GM12878 (cell line): ENCODE measurements around the gene TRIM74.
"Not testable (repeated sequence)": the region's sequence is repeated elsewhere in the genome, so short reads cannot be mapped to it uniquely, and the experiment has no call there.

Source experiments
- CEBPB ChIP-seq, 2 experiments: fragments of 150-350 bp in 1 of 2; IDR thresholded peaks; 2 replicates each; pipeline ENCODE4 v1.6.1; 2012 to 2014; ENCODE audit warnings: low read depth in 2 of 2, low read length in 2 of 2, borderline replicate concordance in 1 of 2, inconsistent platforms in 1 of 2
- SREBF2 ChIP-seq: IDR thresholded peaks from 2 replicates; pipeline ENCODE4 v1.6.1; 2012; ENCODE audit warnings: mild to moderate bottlenecking, low read length
- TF ChIP-seq, protein P1 (sequence below), 3 experiments: IDR thresholded peaks in 2 of 3; conservative IDR thresholded peaks in 1 of 3; 2 replicates each; pipeline ENCODE4 v1.5.1; 2011; ENCODE audit warnings: low read depth in 3 of 3, low read length in 3 of 3, mild to moderate bottlenecking in 3 of 3, control low read depth in 2 of 3, moderate library complexity in 2 of 3, inconsistent platforms in 1 of 3, mixed read lengths in 1 of 3; ENCODE audit not compliant: control insufficient read depth in 2 of 3, insufficient read depth in 1 of 3; ENCODE audit errors: extremely low read depth in 1 of 3
- TF ChIP-seq, protein P2 (sequence below): IDR thresholded peaks from 2 replicates; pipeline ENCODE4 v1.6.1; 2012; ENCODE audit warnings: mild to moderate bottlenecking, low read depth, low read length

DNA sequence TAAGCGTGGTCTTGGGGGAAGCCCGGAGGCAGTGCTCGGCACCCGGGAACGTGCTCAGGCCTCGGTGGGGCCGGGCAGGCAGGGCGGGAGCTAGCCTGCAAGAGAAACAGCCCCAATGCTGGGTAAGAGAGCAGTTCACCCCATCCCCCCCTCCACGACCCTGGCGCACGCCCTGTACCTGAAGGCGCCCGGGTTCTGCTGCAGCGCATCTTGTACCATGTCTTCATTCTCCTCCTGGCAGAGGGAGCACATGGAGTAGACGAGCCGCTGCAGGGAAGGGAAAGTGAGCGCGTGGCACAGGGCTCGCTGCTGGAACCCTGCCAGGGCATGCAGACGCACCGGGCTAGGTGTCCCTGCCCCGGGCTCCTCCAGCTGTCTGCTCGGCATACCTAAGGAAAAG, 20.6 kb downstream of the TRIM74 start:
- not testable (repeated sequence) for TF ChIP-seq SREBF2; CEBPB (IDR thresholded peaks at IDR 0.05; ENCODE audit: borderline replicate concordance in 1 of 2, low read depth in 2 of 2, low read length in 2 of 2)
- TF ChIP-seq, protein P1, sequence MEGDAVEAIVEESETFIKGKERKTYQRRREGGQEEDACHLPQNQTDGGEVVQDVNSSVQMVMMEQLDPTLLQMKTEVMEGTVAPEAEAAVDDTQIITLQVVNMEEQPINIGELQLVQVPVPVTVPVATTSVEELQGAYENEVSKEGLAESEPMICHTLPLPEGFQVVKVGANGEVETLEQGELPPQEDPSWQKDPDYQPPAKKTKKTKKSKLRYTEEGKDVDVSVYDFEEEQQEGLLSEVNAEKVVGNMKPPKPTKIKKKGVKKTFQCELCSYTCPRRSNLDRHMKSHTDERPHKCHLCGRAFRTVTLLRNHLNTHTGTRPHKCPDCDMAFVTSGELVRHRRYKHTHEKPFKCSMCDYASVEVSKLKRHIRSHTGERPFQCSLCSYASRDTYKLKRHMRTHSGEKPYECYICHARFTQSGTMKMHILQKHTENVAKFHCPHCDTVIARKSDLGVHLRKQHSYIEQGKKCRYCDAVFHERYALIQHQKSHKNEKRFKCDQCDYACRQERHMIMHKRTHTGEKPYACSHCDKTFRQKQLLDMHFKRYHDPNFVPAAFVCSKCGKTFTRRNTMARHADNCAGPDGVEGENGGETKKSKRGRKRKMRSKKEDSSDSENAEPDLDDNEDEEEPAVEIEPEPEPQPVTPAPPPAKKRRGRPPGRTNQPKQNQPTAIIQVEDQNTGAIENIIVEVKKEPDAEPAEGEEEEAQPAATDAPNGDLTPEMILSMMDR (IDR thresholded peaks at IDR 0.05 in 2 of 3, conservative IDR thresholded peaks at IDR 0.05 in 1 of 3; ENCODE audit: control insufficient read depth in 2 of 3, extremely low read depth in 1 of 3, insufficient read depth in 1 of 3, low read depth in 3 of 3, low read length in 3 of 3), result not testable (repeated sequence)
- TF ChIP-seq, protein P2, sequence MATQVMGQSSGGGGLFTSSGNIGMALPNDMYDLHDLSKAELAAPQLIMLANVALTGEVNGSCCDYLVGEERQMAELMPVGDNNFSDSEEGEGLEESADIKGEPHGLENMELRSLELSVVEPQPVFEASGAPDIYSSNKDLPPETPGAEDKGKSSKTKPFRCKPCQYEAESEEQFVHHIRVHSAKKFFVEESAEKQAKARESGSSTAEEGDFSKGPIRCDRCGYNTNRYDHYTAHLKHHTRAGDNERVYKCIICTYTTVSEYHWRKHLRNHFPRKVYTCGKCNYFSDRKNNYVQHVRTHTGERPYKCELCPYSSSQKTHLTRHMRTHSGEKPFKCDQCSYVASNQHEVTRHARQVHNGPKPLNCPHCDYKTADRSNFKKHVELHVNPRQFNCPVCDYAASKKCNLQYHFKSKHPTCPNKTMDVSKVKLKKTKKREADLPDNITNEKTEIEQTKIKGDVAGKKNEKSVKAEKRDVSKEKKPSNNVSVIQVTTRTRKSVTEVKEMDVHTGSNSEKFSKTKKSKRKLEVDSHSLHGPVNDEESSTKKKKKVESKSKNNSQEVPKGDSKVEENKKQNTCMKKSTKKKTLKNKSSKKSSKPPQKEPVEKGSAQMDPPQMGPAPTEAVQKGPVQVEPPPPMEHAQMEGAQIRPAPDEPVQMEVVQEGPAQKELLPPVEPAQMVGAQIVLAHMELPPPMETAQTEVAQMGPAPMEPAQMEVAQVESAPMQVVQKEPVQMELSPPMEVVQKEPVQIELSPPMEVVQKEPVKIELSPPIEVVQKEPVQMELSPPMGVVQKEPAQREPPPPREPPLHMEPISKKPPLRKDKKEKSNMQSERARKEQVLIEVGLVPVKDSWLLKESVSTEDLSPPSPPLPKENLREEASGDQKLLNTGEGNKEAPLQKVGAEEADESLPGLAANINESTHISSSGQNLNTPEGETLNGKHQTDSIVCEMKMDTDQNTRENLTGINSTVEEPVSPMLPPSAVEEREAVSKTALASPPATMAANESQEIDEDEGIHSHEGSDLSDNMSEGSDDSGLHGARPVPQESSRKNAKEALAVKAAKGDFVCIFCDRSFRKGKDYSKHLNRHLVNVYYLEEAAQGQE, result not testable (repeated sequence)
